DMS 273 treated with DMSO at 0.1 percent for 48 hours (cell line): Measurements from ENCODE around the gene PRKCA.

ENCODE experiments used
- DNase-seq: peaks from one replicate; lab custom pipeline; 2025; lab: John Stamatoyannopoulos, UW

Gene PRKCA

DNA sequence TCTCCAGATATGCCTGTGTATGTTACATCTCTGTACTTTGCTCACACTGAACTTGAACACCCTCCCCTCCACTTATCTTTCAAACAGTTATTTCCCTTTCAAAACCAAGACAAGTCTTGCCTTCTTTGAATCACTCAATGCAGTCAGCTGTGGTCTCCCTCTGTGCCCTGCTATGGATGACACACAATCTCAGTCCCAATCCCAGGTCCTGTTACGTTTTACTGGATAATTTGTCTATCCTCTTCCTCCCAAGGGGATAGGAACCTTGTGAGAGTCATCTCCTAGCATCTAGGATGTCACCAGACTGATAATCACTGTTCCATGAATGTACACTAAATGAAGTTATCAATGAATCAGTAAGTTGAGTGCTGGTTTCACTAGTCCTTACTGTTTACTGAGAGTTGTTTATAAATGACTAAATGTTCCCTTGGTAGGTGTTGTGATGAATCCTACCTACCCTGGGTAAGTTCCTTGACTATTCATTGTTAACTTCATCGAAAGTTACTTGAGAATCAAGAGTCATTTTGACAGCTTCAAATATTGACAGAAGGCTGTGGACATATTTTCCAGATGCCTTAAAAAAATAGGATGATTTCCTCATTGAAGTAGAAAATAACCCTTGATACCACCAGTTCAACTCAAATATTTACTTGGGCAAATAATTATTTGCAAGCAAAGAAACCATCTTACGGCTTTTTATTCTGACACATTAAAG is 244.9 kb downstream of the PRKCA start:
- no peak for DNase-seq

- DNase-seq = no peak
These were observed 245.7 kb downstream of the PRKCA start for GRCh38 chr17:66548158-66548557.

GRCh38 chr17:66548659-66549310 is 246.4 kb downstream of the PRKCA start:
- DNase-seq = no peak

DNA sequence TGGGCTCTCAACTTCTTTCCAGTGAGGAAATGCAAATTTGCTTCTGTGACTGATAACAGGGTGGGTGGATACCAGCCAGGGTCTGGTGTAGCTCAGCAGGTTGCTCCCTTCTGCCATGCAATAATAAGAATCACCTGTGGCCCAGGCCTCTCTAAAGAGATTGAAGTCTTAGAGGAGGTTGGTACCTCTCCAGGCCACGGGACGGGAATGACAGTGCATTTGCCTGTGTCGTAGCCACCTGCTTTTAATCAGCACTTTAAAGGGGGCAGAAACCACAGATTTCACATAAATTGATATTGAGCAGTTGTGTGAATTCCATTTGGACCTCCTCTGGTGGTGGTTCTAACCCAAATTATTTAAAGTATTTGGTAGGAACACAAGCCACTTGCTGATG is 246.9 kb downstream of the PRKCA start:
- DNase-seq = no peak

DNA sequence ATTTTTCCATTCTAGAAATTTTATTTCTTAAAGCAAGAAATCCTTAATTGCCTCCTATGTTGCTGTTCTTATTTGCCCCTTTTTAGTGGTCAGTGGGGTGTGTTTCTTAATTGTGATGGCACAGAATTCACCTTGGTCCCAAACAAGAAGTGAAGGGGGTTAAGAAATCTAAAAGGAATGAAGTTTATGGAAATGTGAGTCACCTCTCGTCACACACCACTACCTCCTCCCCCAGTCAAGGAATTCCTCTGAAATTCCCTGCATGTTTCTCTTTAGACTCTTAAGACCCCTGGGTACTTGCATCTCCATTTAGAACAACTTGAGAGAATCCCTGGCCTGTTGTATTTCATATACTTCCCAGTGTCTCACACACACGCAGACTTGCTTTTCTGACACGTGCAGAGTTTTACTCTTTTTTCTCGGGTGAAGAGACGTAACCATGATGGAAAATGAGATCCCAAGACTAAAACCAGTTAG is 247.4 kb downstream of the PRKCA start:
- DNase-seq = no peak

- no peak for DNase-seq
These were observed 249.4 kb downstream of the PRKCA start for GRCh38 chr17:66551839-66552238.

GRCh38 chr17:66552371-66552770 is 250.0 kb downstream of the PRKCA start:
- DNase-seq = no peak

GRCh38 chr17:66555605-66556004 is 253.2 kb downstream of the PRKCA start:
- DNase-seq = no peak

DNA sequence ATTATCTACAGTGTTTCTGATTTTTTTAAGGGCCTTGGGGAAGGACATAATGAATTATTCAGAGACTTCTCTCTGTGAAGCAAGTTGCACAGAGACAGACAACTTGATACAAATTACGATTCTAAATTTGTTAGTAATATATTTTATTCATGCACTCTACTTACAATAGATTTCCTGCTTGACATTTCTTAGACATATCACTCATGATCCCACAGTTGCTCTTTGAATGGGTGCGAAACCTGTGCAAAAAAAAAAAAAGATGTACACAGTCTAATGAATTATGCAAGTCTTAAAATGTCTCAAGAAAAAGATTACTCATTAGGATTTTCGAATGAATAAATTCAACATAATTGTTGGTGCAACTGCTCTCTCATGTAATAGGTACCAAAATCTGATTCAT is 254.8 kb downstream of the PRKCA start:
- no peak for DNase-seq

DNA sequence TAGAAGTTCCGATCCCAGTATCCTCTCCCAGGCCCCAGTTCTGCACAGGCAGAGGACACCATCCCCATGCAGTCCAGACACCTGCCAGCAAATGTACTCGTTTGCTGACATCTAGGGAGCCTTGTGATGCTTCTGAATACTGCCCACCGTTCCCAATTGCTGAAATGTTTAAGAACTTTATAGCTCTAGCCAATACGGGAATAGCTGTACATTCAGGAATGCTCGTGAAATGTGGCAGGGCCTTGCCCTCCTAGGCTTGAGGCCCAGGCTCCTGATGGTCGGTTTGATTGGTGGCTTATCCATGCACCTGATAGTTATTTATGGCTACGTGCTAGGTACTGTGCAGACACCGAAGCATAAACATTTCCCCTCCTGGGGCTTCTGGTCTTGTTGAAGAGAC is 255.5 kb downstream of the PRKCA start:
- DNase-seq = no peak

DNA sequence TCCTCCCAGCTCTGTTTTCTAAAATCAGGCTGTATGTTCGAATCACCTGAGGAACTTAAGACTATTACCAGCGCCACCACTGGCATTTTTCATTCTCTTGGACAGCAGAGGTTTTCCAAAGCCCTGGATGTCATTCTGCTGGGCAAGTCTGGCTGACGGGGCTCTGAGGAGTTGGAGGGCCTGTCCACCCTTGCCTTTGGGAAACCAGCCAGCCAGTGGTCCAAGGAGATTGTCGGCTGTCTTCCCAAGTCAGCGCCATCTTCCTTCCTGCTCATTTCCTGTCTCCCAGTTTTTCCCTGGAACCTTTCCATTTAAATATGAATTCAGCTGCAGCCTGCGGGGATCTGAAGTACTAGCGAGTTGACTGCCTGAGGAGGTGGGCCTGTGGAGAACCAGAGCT is 258.3 kb downstream of the PRKCA start:
- no peak for DNase-seq

DNA sequence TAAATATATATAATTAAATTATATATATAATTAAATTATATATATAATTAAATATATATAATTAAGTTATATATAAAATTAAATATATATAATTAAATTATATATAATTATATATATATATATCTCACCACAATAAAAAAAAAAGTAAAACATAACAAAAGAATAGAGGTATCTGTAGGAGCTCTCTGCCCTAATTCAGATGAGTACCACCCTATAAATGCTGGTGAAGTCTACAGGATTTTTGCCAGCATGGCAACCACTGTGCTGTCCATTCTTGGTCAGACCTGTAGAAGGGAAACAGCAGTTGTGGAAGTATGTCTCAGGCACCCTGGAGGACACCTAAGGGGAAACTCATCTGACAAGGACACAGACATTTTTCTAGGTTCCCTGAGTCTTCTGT is 259.7 kb downstream of the PRKCA start:
- DNase-seq = no peak

DNA sequence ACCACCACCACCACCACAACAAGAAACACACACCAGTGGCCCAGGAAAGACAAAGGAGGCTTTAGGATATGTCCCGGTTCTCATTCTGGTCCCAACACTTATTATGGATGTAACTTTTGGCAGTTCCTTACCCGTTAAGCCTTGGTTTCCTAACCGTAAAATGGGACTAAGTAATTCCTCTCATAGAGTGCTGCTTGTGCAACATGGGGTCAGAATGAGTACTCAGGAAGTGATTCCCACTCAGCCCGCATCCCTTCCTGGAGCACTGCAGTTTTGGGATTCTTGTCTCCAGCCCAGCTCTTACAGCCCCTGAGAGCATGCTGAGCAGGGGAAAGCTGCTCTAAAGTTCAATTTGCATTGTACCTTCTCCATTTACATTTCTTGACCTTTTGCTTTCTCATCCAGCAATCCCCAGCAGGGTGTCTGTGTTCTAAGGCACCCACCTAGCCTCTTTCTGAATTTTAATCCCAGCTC is 262.6 kb downstream of the PRKCA start:
- DNase-seq = no peak

GRCh38 chr17:66567234-66568170 is 265.1 kb downstream of the PRKCA start:
- no peak for DNase-seq

- DNase-seq = no peak
These were observed 267.2 kb downstream of the PRKCA start for GRCh38 chr17:66569572-66569971.

- DNase-seq = no peak
These were observed 268.2 kb downstream of the PRKCA start for GRCh38 chr17:66570447-66571195.

GRCh38 chr17:66571745-66572144 is 269.3 kb downstream of the PRKCA start:
- no peak for DNase-seq

GRCh38 chr17:66573078-66573477 is 270.7 kb downstream of the PRKCA start:
- no peak for DNase-seq

DNA sequence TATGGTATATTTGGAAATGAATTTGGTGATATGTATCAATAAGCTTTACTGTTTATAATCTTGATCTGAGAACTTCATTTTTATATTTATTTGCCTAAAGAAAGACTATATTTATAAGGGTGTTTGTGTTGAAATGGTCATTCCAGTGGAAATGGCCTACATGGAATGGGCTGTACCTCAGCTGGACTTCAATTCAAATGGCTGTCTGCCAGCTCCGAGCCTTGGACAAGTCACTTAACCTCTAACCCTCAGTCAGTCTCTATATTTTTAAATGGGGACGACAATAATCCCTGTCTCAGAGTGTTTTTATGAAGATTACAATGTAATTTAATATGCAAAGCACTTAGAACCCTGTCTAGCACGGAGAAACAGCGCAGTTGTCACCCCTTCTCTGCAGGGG is 271.7 kb downstream of the PRKCA start:
- DNase-seq = no peak

DNA sequence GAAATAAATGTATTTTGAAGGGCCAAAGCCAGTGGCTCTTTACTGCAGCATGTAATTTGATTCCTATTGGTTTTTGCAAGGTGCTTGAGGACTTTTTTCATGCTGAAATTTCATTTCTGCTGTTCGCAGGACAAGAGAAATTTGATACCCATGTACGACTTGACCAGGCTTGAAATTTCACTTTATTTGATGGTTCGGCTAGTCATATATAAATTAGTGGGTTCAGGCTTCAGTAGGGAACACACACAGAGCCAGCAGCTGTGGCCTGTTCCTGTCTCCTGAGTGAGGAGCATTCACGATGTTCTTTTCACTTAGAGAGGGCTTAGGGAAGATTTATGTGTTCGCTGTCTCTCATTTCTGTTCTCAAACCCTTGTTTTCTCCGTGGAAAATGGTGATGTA is 274.1 kb downstream of the PRKCA start:
- no peak for DNase-seq

DNA sequence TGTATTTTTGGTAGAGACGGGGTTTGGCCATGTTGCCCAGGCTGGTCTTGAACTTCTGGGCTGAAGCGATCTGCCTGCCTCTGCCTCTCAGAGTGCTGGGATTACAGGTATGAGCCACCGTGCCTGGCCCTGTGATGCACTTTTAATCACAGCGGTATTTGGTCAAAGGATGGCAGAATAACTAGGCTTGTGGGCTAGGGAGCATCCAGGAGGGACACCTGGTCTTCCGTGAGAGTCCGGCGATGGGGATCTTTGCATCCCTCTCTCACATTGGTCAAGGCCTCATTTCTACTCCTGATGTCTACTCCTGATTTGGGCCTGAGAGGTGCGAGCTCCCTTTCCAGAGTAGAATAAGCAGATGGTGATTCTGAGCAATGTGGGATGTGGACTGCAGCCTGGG is 274.6 kb downstream of the PRKCA start:
- DNase-seq = no peak
